RPMI8226 (cell line): Measurements from ENCODE around the gene CD160.
"Not testable (repeated sequence)": the region's sequence is repeated elsewhere in the genome, so short reads cannot be mapped to it uniquely, and the experiment has no call there.

Experiments used
- DNase-seq: peaks from one replicate; pipeline ENCODE4 v3.0.0-alpha.2; 2015

The CD160 gene

GRCh38 chr1:145719230-145720079, at the start of gene CD160:
Gene CD160 (plus strand): TSS chr1:145719499. CDS start chr1:145728328, 8,829 bp downstream.
- DNase-seq: no peak

GRCh38 chr1:145670995-145671745, 48.1 kb upstream of the CD160 start:
- DNase-seq: not testable (repeated sequence)

- DNase-seq: not testable (repeated sequence)
These were observed 46.1 kb upstream of the CD160 start for GRCh38 chr1:145673217-145673616.

- not testable (repeated sequence) for DNase-seq
These were observed 34.4 kb upstream of the CD160 start for GRCh38 chr1:145684858-145685257.

GRCh38 chr1:145686078-145686477, 33.2 kb upstream of the CD160 start:
- DNase-seq: not testable (repeated sequence)

- no peak for DNase-seq
These were observed 31.0 kb upstream of the CD160 start for GRCh38 chr1:145688328-145688727.

- DNase-seq: no peak
These were observed 30.4 kb upstream of the CD160 start for GRCh38 chr1:145688924-145689323.

GRCh38 chr1:145689922-145690321, 29.4 kb upstream of the CD160 start:
- no peak for DNase-seq

- peak; percentile 85 for DNase-seq
These were observed 28.4 kb upstream of the CD160 start for GRCh38 chr1:145690587-145691558.

GRCh38 chr1:145692785-145693443, 26.4 kb upstream of the CD160 start:
- DNase-seq: no peak

- DNase-seq: no peak
These were observed 23.3 kb upstream of the CD160 start for GRCh38 chr1:145695821-145696629.

GRCh38 chr1:145696630-145696960, 22.7 kb upstream of the CD160 start:
- no peak for DNase-seq

GRCh38 chr1:145701306-145701862, 17.9 kb upstream of the CD160 start:
- no peak for DNase-seq

GRCh38 chr1:145702052-145702451, 17.2 kb upstream of the CD160 start:
- no peak for DNase-seq

GRCh38 chr1:145702826-145703225, 16.5 kb upstream of the CD160 start:
- DNase-seq: no peak

- no peak for DNase-seq
These were observed 13.7 kb upstream of the CD160 start for GRCh38 chr1:145705622-145706021.

GRCh38 chr1:145706086-145706664, 13.1 kb upstream of the CD160 start:
- DNase-seq: no peak

- DNase-seq: no peak
These were observed 12.0 kb upstream of the CD160 start, which contains the start of gene PDZK1 for GRCh38 chr1:145707183-145707867. Gene PDZK1 (minus strand): TSS chr1:145707368. CDS start chr1:145688021, 19,347 bp downstream.

- no peak for DNase-seq
These were observed 11.2 kb upstream of the CD160 start for GRCh38 chr1:145708063-145708462.
